Effector memory CD8-positive, alpha-beta T cell (primary cell): ENCODE data around the gene HDGFL3.
"Not testable (repeated sequence)": the region's sequence is repeated elsewhere in the genome, so short reads cannot be mapped to it uniquely, and the experiment has no call there.

Experiments
- ATAC-seq: fragments of 150-1000 bp; cut with Tn5 transposase; replicated peaks from 2 replicates; pipeline ENCODE4 v1.10.0; 2021; ENCODE audit warnings: mild to moderate bottlenecking, moderate library complexity
- DNase-seq, 3 experiments: peaks; one replicate each; pipeline ENCODE4 v3.0.0; 2021
- H3K27ac Mint-ChIP-seq, 2 donors: one replicate each; pipeline ENCODE4 v1.8.0; 2022; ENCODE audit warnings: mild to moderate bottlenecking in 2 of 2, mixed read lengths in 2 of 2, moderate library complexity in 2 of 2
- H3K27me3 Mint-ChIP-seq, 2 donors: one replicate each; pipeline ENCODE4 v1.8.0; 2022; ENCODE audit warnings: mixed read lengths in 2 of 2
- H3K36me3 Mint-ChIP-seq: one replicate; pipeline ENCODE4 v1.8.0; 2022; ENCODE audit warnings: mild to moderate bottlenecking, moderate library complexity, mixed read lengths; ENCODE audit not compliant: insufficient read depth
- H3K4me1 Mint-ChIP-seq, 2 donors: one replicate each; pipeline ENCODE4 v1.8.0; 2022; ENCODE audit warnings: low read depth in 2 of 2, mixed read lengths in 2 of 2
- H3K4me3 Mint-ChIP-seq, 2 donors: one replicate each; pipeline ENCODE4 v1.8.0; 2022; ENCODE audit warnings: mild to moderate bottlenecking in 2 of 2, mixed read lengths in 2 of 2, moderate library complexity in 2 of 2
- H3K9me3 Mint-ChIP-seq, 2 donors: one replicate each; pipeline ENCODE4 v1.8.0; 2022; ENCODE audit warnings: mixed read lengths in 2 of 2

The HDGFL3 gene

GRCh38 chr15:83178869-83179325 lies 28.7 kb downstream of the HDGFL3 start:
- DNase-seq (no peak), ATAC-seq (no peak)
- no peak overlapping the region for H3K27ac Mint-ChIP-seq
- H3K36me3 Mint-ChIP-seq = no peaks in the 10 kb centered on the region
- no peaks in the 10 kb centered on the region for H3K9me3 Mint-ChIP-seq
- peaks cover 8 to 31% of the 10 kb centered on the region in 2 donors for H3K27me3 Mint-ChIP-seq
- H3K4me3 Mint-ChIP-seq = no peak overlapping the region
- no peaks in the 10 kb centered on the region for H3K4me1 Mint-ChIP-seq

- peaks cover 8 to 31% of the 10 kb centered on the region in 2 donors for H3K27me3 Mint-ChIP-seq
- H3K36me3 Mint-ChIP-seq = no peaks in the 10 kb centered on the region
- no peak overlapping the region for H3K4me3 Mint-ChIP-seq
- H3K4me1 Mint-ChIP-seq = no peaks in the 10 kb centered on the region
- no peak overlapping the region for H3K27ac Mint-ChIP-seq
- H3K9me3 Mint-ChIP-seq = no peaks in the 10 kb centered on the region
- DNase-seq (no peak), ATAC-seq (no peak)
These were observed 29.2 kb downstream of the HDGFL3 start for GRCh38 chr15:83178390-83178789.

- no peak overlapping the region for H3K27ac Mint-ChIP-seq
- H3K36me3 Mint-ChIP-seq = no peaks in the 10 kb centered on the region
- H3K4me1 Mint-ChIP-seq = no peaks in the 10 kb centered on the region
- no peaks in the 10 kb centered on the region for H3K9me3 Mint-ChIP-seq
- peaks cover 4 to 18% of the 10 kb centered on the region in 2 donors for H3K27me3 Mint-ChIP-seq
- no peak overlapping the region for H3K4me3 Mint-ChIP-seq
- DNase-seq (no peak), ATAC-seq (no peak)
These were observed 32.7 kb downstream of the HDGFL3 start for GRCh38 chr15:83174891-83175290.

GRCh38 chr15:83170474-83171165 lies 37.0 kb downstream of the HDGFL3 start:
- peaks cover 0 to 2% of the 10 kb centered on the region in 2 donors for H3K9me3 Mint-ChIP-seq
- no peaks in the 10 kb centered on the region for H3K4me1 Mint-ChIP-seq
- ATAC-seq (no peak), DNase-seq (no peak)
- H3K27ac Mint-ChIP-seq = no peak overlapping the region
- peaks cover 28 to 36% of the 10 kb centered on the region in 2 donors for H3K27me3 Mint-ChIP-seq
- no peak overlapping the region for H3K4me3 Mint-ChIP-seq
- H3K36me3 Mint-ChIP-seq = no peaks in the 10 kb centered on the region

- not testable (repeated sequence) for ATAC-seq, H3K27ac Mint-ChIP-seq, DNase-seq, H3K4me1 Mint-ChIP-seq, H3K4me3 Mint-ChIP-seq, H3K36me3 Mint-ChIP-seq, H3K9me3 Mint-ChIP-seq
- peaks cover 32 to 36% of the 10 kb centered on the region in 2 donors for H3K27me3 Mint-ChIP-seq
These were observed 38.0 kb downstream of the HDGFL3 start for GRCh38 chr15:83169576-83169975.

GRCh38 chr15:83166830-83167229 lies 40.8 kb downstream of the HDGFL3 start:
- no peak overlapping the region for H3K27ac Mint-ChIP-seq
- no peaks in the 10 kb centered on the region for H3K4me1 Mint-ChIP-seq
- DNase-seq = no peak
- peaks cover 36 to 50% of the 10 kb centered on the region in 2 donors for H3K27me3 Mint-ChIP-seq
- no peak overlapping the region for H3K4me3 Mint-ChIP-seq
- peaks cover 0 to 2% of the 10 kb centered on the region in 2 donors for H3K9me3 Mint-ChIP-seq
- ATAC-seq = no peak
- no peaks in the 10 kb centered on the region for H3K36me3 Mint-ChIP-seq

- Mint-ChIP-seq H3K4me3 (no peak overlapping the region), H3K27ac (no peak overlapping the region), H3K9me3 (peaks cover 0 to 2% of the 10 kb centered on the region in 2 donors), H3K4me1 (no peaks in the 10 kb centered on the region), H3K27me3 (peaks cover 36 to 50% of the 10 kb centered on the region in 2 donors), H3K36me3 (no peaks in the 10 kb centered on the region)
- DNase-seq (no peak), ATAC-seq (no peak)
These were observed 41.4 kb downstream of the HDGFL3 start for GRCh38 chr15:83166218-83166617.

GRCh38 chr15:83164771-83165404 lies 42.7 kb downstream of the HDGFL3 start:
- no peak overlapping the region for H3K27ac Mint-ChIP-seq
- ATAC-seq = no peak
- H3K9me3 Mint-ChIP-seq = peaks cover 0 to 2% of the 10 kb centered on the region in 2 donors
- DNase-seq = no peak
- no peaks in the 10 kb centered on the region for H3K4me1 Mint-ChIP-seq
- H3K36me3 Mint-ChIP-seq = no peaks in the 10 kb centered on the region
- H3K4me3 Mint-ChIP-seq = no peak overlapping the region
- peaks cover 37 to 54% of the 10 kb centered on the region in 2 donors for H3K27me3 Mint-ChIP-seq

GRCh38 chr15:83164111-83164770 lies 43.4 kb downstream of the HDGFL3 start:
- peaks cover 39 to 60% of the 10 kb centered on the region in 2 donors for H3K27me3 Mint-ChIP-seq
- no peak for ATAC-seq
- H3K9me3 Mint-ChIP-seq = peaks cover 0 to 2% of the 10 kb centered on the region in 2 donors
- H3K27ac Mint-ChIP-seq = no peak overlapping the region
- no peaks in the 10 kb centered on the region for H3K4me1 Mint-ChIP-seq
- DNase-seq = no peak
- no peak overlapping the region for H3K4me3 Mint-ChIP-seq
- H3K36me3 Mint-ChIP-seq = no peaks in the 10 kb centered on the region

GRCh38 chr15:83163032-83163431 lies 44.6 kb downstream of the HDGFL3 start:
- Mint-ChIP-seq H3K9me3 (no peaks in the 10 kb centered on the region), H3K4me3 (no peak overlapping the region), H3K36me3 (no peaks in the 10 kb centered on the region), H3K4me1 (no peaks in the 10 kb centered on the region), H3K27me3 (peaks cover 29 to 50% of the 10 kb centered on the region in 2 donors), H3K27ac (no peak overlapping the region)
- no peak for ATAC-seq
- no peak for DNase-seq

GRCh38 chr15:83160741-83161140 lies 46.9 kb downstream of the HDGFL3 start:
- no peak overlapping the region for H3K4me3 Mint-ChIP-seq
- no peak overlapping the region for H3K27ac Mint-ChIP-seq
- peaks cover 9 to 43% of the 10 kb centered on the region in 2 donors for H3K27me3 Mint-ChIP-seq

GRCh38 chr15:83158393-83158792 lies 49.2 kb downstream of the HDGFL3 start:
- H3K27ac Mint-ChIP-seq = no peak overlapping the region
- H3K4me3 Mint-ChIP-seq = no peak overlapping the region
- no peak for ATAC-seq
- H3K27me3 Mint-ChIP-seq = peaks cover 9 to 31% of the 10 kb centered on the region in 2 donors
- no peaks in the 10 kb centered on the region for H3K4me1 Mint-ChIP-seq
- DNase-seq = no peak
- H3K9me3 Mint-ChIP-seq = no peaks in the 10 kb centered on the region
- no peaks in the 10 kb centered on the region for H3K36me3 Mint-ChIP-seq

More at GRCh38 chr15:83160741-83161140, 46.9 kb downstream of the HDGFL3 start:
- no peaks in the 10 kb centered on the region for H3K9me3 Mint-ChIP-seq
- DNase-seq (no peak), ATAC-seq (no peak)
- H3K4me1 Mint-ChIP-seq = no peaks in the 10 kb centered on the region
- no peaks in the 10 kb centered on the region for H3K36me3 Mint-ChIP-seq

GRCh38 chr15:83155942-83156341 lies 51.7 kb downstream of the HDGFL3 start:
- peaks cover 9 to 18% of the 10 kb centered on the region in 2 donors for H3K27me3 Mint-ChIP-seq
- ATAC-seq (no peak), DNase-seq (no peak)
- H3K27ac Mint-ChIP-seq = no peak overlapping the region
- H3K4me1 Mint-ChIP-seq = no peaks in the 10 kb centered on the region
- H3K9me3 Mint-ChIP-seq = no peaks in the 10 kb centered on the region
- no peak overlapping the region for H3K4me3 Mint-ChIP-seq
- H3K36me3 Mint-ChIP-seq = no peaks in the 10 kb centered on the region
